KMS-11 (cell line): Measurements from ENCODE around the gene WBP1.
"Not testable (repeated sequence)": the region's sequence is repeated elsewhere in the genome, so short reads cannot be mapped to it uniquely, and the experiment has no call there.

ENCODE experiments used
- H2AFZ ChIP-seq: fragments of 200-600 bp; sonication (generic); 2 replicates; pipeline ENCODE4 v1.6.1; 2016; ENCODE audit warnings: antibody characterized with exemption, mixed run types, low read depth
- H3K27ac ChIP-seq: fragments of 200-600 bp; sonication (generic); 2 replicates; pipeline ENCODE4 v1.6.1; 2016; ENCODE audit warnings: mild to moderate bottlenecking, mixed run types
- H3K27me3 ChIP-seq: fragments of 200-600 bp; sonication (generic); 2 replicates; pipeline ENCODE4 v1.6.1; 2017; ENCODE audit warnings: mild to moderate bottlenecking, low read depth, mixed run types, moderate library complexity; ENCODE audit not compliant: insufficient read depth
- H3K36me3 ChIP-seq: fragments of 200-600 bp; sonication (generic); 2 replicates; pipeline ENCODE4 v1.6.1; 2017; ENCODE audit warnings: mild to moderate bottlenecking, mixed run types; ENCODE audit not compliant: insufficient read depth
- H3K4me1 ChIP-seq: fragments of 200-600 bp; sonication (generic); 2 replicates; pipeline ENCODE4 v1.6.1; 2016; ENCODE audit warnings: mild to moderate bottlenecking, low read depth, mixed run types; ENCODE audit not compliant: poor library complexity, severe bottlenecking
- H3K4me2 ChIP-seq: fragments of 200-600 bp; sonication (generic); 2 replicates; pipeline ENCODE4 v1.7.0; 2016; ENCODE audit warnings: mild to moderate bottlenecking, mixed run types
- H3K4me3 ChIP-seq: fragments of 200-600 bp; sonication (generic); IDR thresholded peaks from 2 replicates; pipeline ENCODE4 v1.6.1; 2017; ENCODE audit warnings: low read depth, low read length, mixed read lengths; ENCODE audit not compliant: insufficient read depth
- H3K79me2 ChIP-seq: fragments of 200-600 bp; sonication (generic); 2 replicates; pipeline ENCODE4 v1.6.1; 2016; ENCODE audit warnings: low read depth, mixed run types; ENCODE audit not compliant: insufficient read depth
- H3K9ac ChIP-seq: fragments of 200-600 bp; sonication (generic); 2 replicates; pipeline ENCODE4 v1.6.1; 2016; ENCODE audit warnings: mild to moderate bottlenecking, mixed run types
- H4K20me1 ChIP-seq: fragments of 200-600 bp; sonication (generic); 2 replicates; pipeline ENCODE4 v1.6.1; 2016; ENCODE audit warnings: mild to moderate bottlenecking, mixed run types; ENCODE audit not compliant: insufficient read depth
- TF ChIP-seq, protein P1 (sequence below): fragments of 200-600 bp; sonication (generic); conservative IDR thresholded peaks from 2 replicates; pipeline ENCODE4 v1.6.1; 2017; ENCODE audit warnings: low read depth, mild to moderate bottlenecking, antibody characterized with exemption, low read length, moderate library complexity, mixed read lengths

Gene WBP1

DNA sequence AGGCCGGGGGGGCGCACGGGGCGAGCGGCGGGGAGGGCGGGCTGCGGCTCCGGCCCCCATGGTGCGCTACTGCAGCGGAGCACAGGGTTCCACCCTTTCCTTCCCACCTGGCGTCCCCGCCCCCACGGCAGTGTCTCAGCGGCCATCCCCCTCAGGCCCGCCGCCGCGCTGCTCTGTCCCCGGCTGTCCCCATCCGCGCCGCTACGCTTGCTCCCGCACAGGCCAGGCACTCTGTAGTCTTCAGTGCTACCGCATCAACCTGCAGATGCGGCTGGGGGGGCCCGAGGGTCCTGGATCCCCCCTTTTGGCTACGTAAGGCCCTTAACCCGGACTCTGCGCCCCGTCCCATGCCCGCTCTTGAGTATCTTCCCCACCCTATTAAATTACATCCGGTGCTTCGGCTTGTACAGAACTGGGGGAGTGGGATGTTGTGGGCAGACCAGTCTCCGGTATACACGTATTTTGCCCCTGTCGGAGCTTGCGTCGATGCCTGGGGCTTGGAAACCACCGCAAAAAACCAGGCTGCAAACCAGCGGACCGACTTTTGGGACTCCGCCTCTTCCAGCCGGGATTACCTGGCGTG is 598 bp upstream of the WBP1 start:
- Histone ChIP-seq H3K27ac (peak overlapping the region; percentile 89), H4K20me1 (no peaks in the 10 kb centered on the region), H3K4me2 (peak overlapping the region; percentile 89), H3K79me2 (peaks cover 14% of the 10 kb centered on the region; the same call in 1 of the 2 replicates), H3K4me3 (peak overlapping the region; percentile 84), H3K36me3 (no peaks in the 10 kb centered on the region), H2AFZ (peak overlapping the region; percentile 94; the same call in 1 of the 2 replicates), H3K9ac (peak overlapping the region; percentile 80), H3K27me3 (no peaks in the 10 kb centered on the region), H3K4me1 (peaks cover 27% of the 10 kb centered on the region)
- TF ChIP-seq, protein P1, sequence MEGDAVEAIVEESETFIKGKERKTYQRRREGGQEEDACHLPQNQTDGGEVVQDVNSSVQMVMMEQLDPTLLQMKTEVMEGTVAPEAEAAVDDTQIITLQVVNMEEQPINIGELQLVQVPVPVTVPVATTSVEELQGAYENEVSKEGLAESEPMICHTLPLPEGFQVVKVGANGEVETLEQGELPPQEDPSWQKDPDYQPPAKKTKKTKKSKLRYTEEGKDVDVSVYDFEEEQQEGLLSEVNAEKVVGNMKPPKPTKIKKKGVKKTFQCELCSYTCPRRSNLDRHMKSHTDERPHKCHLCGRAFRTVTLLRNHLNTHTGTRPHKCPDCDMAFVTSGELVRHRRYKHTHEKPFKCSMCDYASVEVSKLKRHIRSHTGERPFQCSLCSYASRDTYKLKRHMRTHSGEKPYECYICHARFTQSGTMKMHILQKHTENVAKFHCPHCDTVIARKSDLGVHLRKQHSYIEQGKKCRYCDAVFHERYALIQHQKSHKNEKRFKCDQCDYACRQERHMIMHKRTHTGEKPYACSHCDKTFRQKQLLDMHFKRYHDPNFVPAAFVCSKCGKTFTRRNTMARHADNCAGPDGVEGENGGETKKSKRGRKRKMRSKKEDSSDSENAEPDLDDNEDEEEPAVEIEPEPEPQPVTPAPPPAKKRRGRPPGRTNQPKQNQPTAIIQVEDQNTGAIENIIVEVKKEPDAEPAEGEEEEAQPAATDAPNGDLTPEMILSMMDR: no peak

DNA sequence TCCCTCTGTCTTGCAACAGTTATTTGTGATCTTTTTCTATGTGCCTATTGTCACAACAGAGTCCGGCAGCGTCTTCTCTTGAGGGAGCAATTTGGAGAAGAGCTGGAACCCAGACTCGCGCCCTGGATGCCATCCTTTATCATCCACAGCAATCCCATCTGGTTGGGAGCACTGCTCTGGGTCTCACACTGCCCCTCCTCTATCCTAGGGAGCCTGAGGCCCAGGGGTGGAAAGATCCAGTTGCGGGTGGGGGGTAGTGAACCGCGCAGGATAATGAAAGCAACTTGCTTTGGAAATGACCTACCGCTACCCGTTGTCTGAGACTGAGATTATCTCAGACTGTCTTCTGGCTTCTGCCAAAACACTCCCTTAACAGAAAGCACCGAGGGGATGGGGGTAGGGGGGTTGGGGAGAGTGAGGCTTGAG is 713 bp downstream of the WBP1 start:
- peaks cover 22% of the 10 kb centered on the region for H3K79me2 ChIP-seq
- H3K4me1 ChIP-seq: peaks cover 27% of the 10 kb centered on the region
- H2AFZ ChIP-seq: no peak overlapping the region
- H3K27ac ChIP-seq: peak overlapping the region; percentile 27; the same call in 1 of the 2 replicates
- peak overlapping the region; percentile 85 for H3K4me2 ChIP-seq
- peak overlapping the region; percentile 6 for H3K4me3 ChIP-seq
- H3K9ac ChIP-seq: peak overlapping the region; percentile 43; the same call in 1 of the 2 replicates
- H3K27me3 ChIP-seq: no peaks in the 10 kb centered on the region
- no peaks in the 10 kb centered on the region for H3K36me3 ChIP-seq
- no peaks in the 10 kb centered on the region for H4K20me1 ChIP-seq
- TF ChIP-seq, protein P1: no peak

DNA sequence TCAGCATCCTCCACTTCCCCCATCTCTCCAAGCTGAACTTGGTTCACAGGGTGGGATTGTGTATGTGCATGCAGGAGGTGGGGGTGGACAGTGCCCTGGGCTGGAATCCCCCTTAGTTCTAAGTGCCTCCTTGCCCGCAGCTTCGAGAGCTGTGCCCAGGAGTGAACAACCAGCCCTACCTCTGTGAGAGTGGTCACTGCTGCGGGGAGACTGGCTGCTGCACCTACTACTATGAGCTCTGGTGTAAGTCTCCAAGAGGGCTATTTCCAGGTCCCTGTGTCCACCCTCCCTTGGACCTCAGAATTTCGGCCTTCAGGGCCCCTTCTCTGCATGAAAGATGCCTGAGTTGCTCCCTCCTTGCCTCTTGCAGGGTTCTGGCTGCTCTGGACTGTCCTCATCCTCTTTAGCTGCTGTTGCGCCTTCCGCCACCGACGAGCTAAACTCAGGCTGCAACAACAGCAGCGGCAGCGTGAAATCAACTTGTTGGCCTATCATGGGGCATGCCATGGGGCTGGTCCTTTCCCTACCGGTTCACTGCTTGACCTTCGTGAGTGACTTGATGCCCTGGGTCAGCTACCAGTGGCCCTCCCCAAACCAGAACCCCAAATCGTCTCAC is 1.4 kb downstream of the WBP1 start:
- H3K4me3 ChIP-seq, H3K27me3 ChIP-seq, H3K36me3 ChIP-seq, H2AFZ ChIP-seq, H4K20me1 ChIP-seq, H3K9ac ChIP-seq, H3K27ac ChIP-seq: not testable (repeated sequence)
- H3K4me1 ChIP-seq: peaks cover 26% of the 10 kb centered on the region
- peaks cover 29% of the 10 kb centered on the region for H3K79me2 ChIP-seq
- peak overlapping the region; percentile 85; the same call in 1 of the 2 replicates for H3K4me2 ChIP-seq

DNA sequence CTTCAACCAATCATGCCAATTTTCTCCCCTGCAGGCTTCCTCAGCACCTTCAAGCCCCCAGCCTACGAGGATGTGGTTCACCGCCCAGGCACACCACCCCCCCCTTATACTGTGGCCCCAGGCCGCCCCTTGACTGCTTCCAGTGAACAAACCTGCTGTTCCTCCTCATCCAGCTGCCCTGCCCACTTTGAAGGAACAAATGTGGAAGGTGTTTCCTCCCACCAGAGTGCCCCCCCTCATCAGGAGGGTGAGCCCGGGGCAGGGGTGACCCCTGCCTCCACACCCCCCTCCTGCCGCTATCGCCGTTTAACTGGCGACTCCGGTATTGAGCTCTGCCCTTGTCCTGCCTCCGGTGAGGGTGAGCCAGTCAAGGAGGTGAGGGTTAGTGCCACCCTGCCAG is 1.9 kb downstream of the WBP1 start:
- H3K79me2 ChIP-seq: peaks cover 31% of the 10 kb centered on the region
- not testable (repeated sequence) for H3K4me3 ChIP-seq, H2AFZ ChIP-seq, H3K27ac ChIP-seq, H3K4me2 ChIP-seq, H3K36me3 ChIP-seq, H3K9ac ChIP-seq, H3K27me3 ChIP-seq, H4K20me1 ChIP-seq
- H3K4me1 ChIP-seq: peaks cover 26% of the 10 kb centered on the region

DNA sequence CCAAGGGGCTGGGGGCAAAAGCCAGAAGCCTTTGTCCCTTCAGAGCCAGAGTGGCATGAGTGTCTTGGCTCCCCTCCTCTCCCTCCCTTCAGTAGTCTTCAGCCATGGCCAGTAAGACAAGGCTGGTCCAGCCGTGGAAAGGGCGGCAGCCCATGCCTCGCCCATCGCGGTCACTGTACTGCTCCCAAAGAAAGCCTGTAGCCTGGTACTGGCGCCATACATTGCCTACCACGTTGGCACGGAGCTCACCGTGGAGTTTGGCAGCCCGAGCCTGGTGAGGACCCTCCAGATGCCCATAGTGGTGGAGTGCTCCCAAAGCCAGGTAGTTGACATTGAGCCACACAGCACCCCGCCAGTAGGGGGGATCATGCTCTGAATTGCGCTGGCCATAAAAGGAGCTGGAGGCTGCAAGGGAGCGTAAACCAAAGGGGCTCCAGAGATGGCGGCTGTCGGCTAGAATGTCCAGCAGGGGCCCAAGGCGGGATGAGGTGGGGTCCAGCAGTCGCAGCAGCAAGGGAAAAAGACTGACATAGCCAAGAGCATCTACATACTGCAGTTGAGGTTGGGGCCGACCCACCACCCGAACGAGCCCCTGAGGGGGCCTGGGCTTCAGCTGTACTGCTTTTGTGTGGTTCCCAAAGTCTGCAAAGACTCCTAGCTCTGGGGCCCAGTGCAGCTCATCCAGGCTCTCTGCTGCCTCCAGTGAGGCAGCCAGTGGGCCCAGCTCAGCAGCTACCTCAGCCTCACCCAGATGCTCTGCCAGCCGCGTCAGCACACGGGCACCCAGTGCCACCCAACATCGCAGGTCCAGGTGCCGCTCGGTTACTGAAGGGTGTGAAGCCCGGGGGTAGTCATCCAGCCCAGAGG is 3.2 kb downstream of the WBP1 start:
- Histone ChIP-seq H3K9ac (no peak overlapping the region), H3K79me2 (peaks cover 19% of the 10 kb centered on the region), H4K20me1 (no peaks in the 10 kb centered on the region), H3K36me3 (no peaks in the 10 kb centered on the region), H3K4me3 (no peak overlapping the region), H3K27me3 (no peaks in the 10 kb centered on the region), H3K27ac (no peak overlapping the region), H2AFZ (no peak overlapping the region), H3K4me1 (peaks cover 22% of the 10 kb centered on the region), H3K4me2 (no peak overlapping the region)
- TF ChIP-seq, protein P1: peak; percentile 44; the same call in 1 of the 2 replicates
